ENCODE data around the gene C1orf105. TPM values are rescaled to one million over a fixed set of nuclear protein-coding genes. Genes with fewer than 3 reads are reported as not detected.

The C1orf105 gene
- total and polyA plus RNA-seq, 2 experiments from 2014 or later: 3.2 to 21.5 TPM

- peak in 1 of 2 donors; percentile 60 for DNase-seq (ENCODE audit: low read depth in 1 of 2, low spot score in 1 of 2)
- Histone ChIP-seq H3K36me3 (no peaks in the 10 kb centered on the region), H3K27me3 (no peaks in the 10 kb centered on the region), H3K4me1 (ENCODE audit: low read depth) (peaks cover 29% of the 10 kb centered on the region), H3K4me3 (no peak overlapping the region), H3K9me3 (ENCODE audit: low read depth) (no peaks in the 10 kb centered on the region), H3K27ac (no peak overlapping the region)
- no peak for TF ChIP-seq CTCF (IDR thresholded peaks at IDR 0.05; ENCODE audit: low read depth, low read length)
These were observed 27.2 kb downstream of the C1orf105 start for GRCh38 chr1:172447641-172448040.

GRCh38 chr1:172448995-172449584, 28.6 kb downstream of the C1orf105 start:
- peak in 1 of 2 donors; percentile 21 for DNase-seq (ENCODE audit: low read depth in 1 of 2, low spot score in 1 of 2)
- H3K27me3 ChIP-seq: no peaks in the 10 kb centered on the region
- TF ChIP-seq CTCF (IDR thresholded peaks at IDR 0.05; ENCODE audit: low read depth, low read length): no peak
- H3K27ac ChIP-seq: no peak overlapping the region
- no peaks in the 10 kb centered on the region for H3K9me3 ChIP-seq (ENCODE audit: low read depth)
- peaks cover 37% of the 10 kb centered on the region for H3K4me1 ChIP-seq (ENCODE audit: low read depth)
- H3K36me3 ChIP-seq: no peaks in the 10 kb centered on the region
- H3K4me3 ChIP-seq: no peak overlapping the region

- peaks cover 39% of the 10 kb centered on the region for H3K4me1 ChIP-seq (ENCODE audit: low read depth)
- no peaks in the 10 kb centered on the region for H3K27me3 ChIP-seq
- H3K27ac ChIP-seq: peak overlapping the region; percentile 84
- no peaks in the 10 kb centered on the region for H3K9me3 ChIP-seq (ENCODE audit: low read depth)
- H3K36me3 ChIP-seq: no peaks in the 10 kb centered on the region
- TF ChIP-seq CTCF (IDR thresholded peaks at IDR 0.05; ENCODE audit: low read depth, low read length): peak; percentile 87
- DNase-seq (ENCODE audit: low read depth in 1 of 2, low spot score in 1 of 2): peak; percentile 77 to 86
- H3K4me3 ChIP-seq: no peak overlapping the region
These were observed 29.4 kb downstream of the C1orf105 start for GRCh38 chr1:172449585-172450523.

GRCh38 chr1:172450524-172450885, 30.0 kb downstream of the C1orf105 start:
- no peak for DNase-seq (ENCODE audit: low read depth in 1 of 2, low spot score in 1 of 2)
- H3K4me3 ChIP-seq: no peak overlapping the region
- H3K9me3 ChIP-seq (ENCODE audit: low read depth): no peaks in the 10 kb centered on the region
- no peaks in the 10 kb centered on the region for H3K27me3 ChIP-seq
- H3K36me3 ChIP-seq: no peaks in the 10 kb centered on the region
- TF ChIP-seq CTCF (IDR thresholded peaks at IDR 0.05; ENCODE audit: low read depth, low read length): no peak
- H3K27ac ChIP-seq: peak overlapping the region; percentile 84
- H3K4me1 ChIP-seq (ENCODE audit: low read depth): peaks cover 39% of the 10 kb centered on the region

GRCh38 chr1:172451002-172451443, 30.5 kb downstream of the C1orf105 start:
- Histone ChIP-seq H3K36me3 (no peaks in the 10 kb centered on the region), H3K4me1 (ENCODE audit: low read depth) (peaks cover 39% of the 10 kb centered on the region), H3K27me3 (no peaks in the 10 kb centered on the region), H3K27ac (peak overlapping the region; percentile 84), H3K9me3 (ENCODE audit: low read depth) (no peaks in the 10 kb centered on the region), H3K4me3 (no peak overlapping the region)
- peak in 1 of 2 donors; percentile 53 for DNase-seq (ENCODE audit: low read depth in 1 of 2, low spot score in 1 of 2)
- TF ChIP-seq CTCF (IDR thresholded peaks at IDR 0.05; ENCODE audit: low read depth, low read length): no peak

Data from cardiac muscle cell (in vitro differentiated cells and primary cell).